OCI-LY1 (cell line): ENCODE results near the gene AIMP1.
"Not testable (repeated sequence)": the region's sequence is repeated elsewhere in the genome, so short reads cannot be mapped to it uniquely, and the experiment has no call there.

Experiments
- H2AFZ ChIP-seq: fragments of 200-600 bp; sonication (generic), shearing (Covaris generic); 2 replicates; pipeline ENCODE4 v1.6.0; 2014; ENCODE audit warnings: antibody characterized with exemption, mild to moderate bottlenecking, low read length
- H3F3A ChIP-seq: fragments of 200-600 bp; sonication (generic), shearing (Covaris generic); 2 replicates; pipeline ENCODE4 v1.6.0; 2014; ENCODE audit warnings: mild to moderate bottlenecking, antibody characterized with exemption, low read length, moderate library complexity; ENCODE audit not compliant: insufficient read depth
- H3K27ac ChIP-seq: fragments of 200-600 bp; sonication (generic); 2 replicates; pipeline ENCODE4 v1.5.1; 2014; ENCODE audit warnings: low read length, mixed run types, mild to moderate bottlenecking, low read depth; ENCODE audit not compliant: poor library complexity, severe bottlenecking
- H3K27me3 ChIP-seq: fragments of 200-600 bp; sonication (generic); 2 replicates; pipeline ENCODE4 v1.6.0; 2014; ENCODE audit warnings: antibody characterized with exemption, mild to moderate bottlenecking, low read length, moderate library complexity; ENCODE audit not compliant: insufficient read depth
- H3K36me3 ChIP-seq: fragments of 200-600 bp; sonication (generic); 2 replicates; pipeline ENCODE4 v1.6.1; 2014; ENCODE audit warnings: mild to moderate bottlenecking, antibody characterized with exemption, low read length, moderate library complexity, mixed read lengths; ENCODE audit not compliant: insufficient read depth
- H3K4me1 ChIP-seq: fragments of 200-600 bp; sonication (generic); 2 replicates; pipeline ENCODE4 v1.5.1; 2014; ENCODE audit warnings: mild to moderate bottlenecking, low read length, moderate library complexity; ENCODE audit not compliant: insufficient read depth, severe bottlenecking
- H3K4me2 ChIP-seq: fragments of 200-600 bp; sonication (generic), shearing (Covaris generic); 2 replicates; pipeline ENCODE4 v1.6.1; 2014; ENCODE audit warnings: low read length
- H3K4me3 ChIP-seq: fragments of 200-600 bp; sonication (generic); 2 replicates; pipeline ENCODE4 v1.5.1; 2014; ENCODE audit warnings: low read length, low read depth, mild to moderate bottlenecking, mixed read lengths; ENCODE audit not compliant: poor library complexity, severe bottlenecking
- H3K79me2 ChIP-seq: fragments of 200-600 bp; shearing (Covaris generic); 2 replicates; pipeline ENCODE4 v1.6.1; 2016; ENCODE audit warnings: mixed run types, low read length, mixed read lengths; ENCODE audit not compliant: insufficient read depth
- H3K9ac ChIP-seq: fragments of 200-600 bp; sonication (generic), shearing (Covaris generic); 2 replicates; pipeline ENCODE4 v1.6.1; 2014; ENCODE audit warnings: mild to moderate bottlenecking, low read length, mixed read lengths
- H3K9me2 ChIP-seq: fragments of 200-600 bp; sonication (generic), shearing (Covaris generic); 2 replicates; pipeline ENCODE4 v1.6.1; 2014; ENCODE audit warnings: low read depth, mild to moderate bottlenecking, low read length, mixed read lengths
- H3K9me3 ChIP-seq: fragments of 200-600 bp; shearing (Covaris generic); 2 replicates; pipeline ENCODE4 v1.6.1; 2014; ENCODE audit warnings: low read length, mixed read lengths
- H4K20me1 ChIP-seq: fragments of 200-600 bp; sonication (generic), shearing (Covaris generic); 2 replicates; pipeline ENCODE4 v1.6.0; 2016; ENCODE audit warnings: mild to moderate bottlenecking, low read length; ENCODE audit not compliant: insufficient read depth
- CTCF ChIP-seq: fragments of 200-600 bp; sonication (generic), shearing (Covaris generic); IDR thresholded peaks from 2 replicates; pipeline ENCODE4 v1.5.1; 2017; ENCODE audit warnings: mild to moderate bottlenecking, antibody characterized with exemption, low read length, moderate library complexity, mixed read lengths
- EZH2 ChIP-seq: fragments of 200-600 bp; sonication (generic), shearing (Covaris generic); IDR thresholded peaks from 2 replicates; pipeline ENCODE4 v1.8.0; 2017; ENCODE audit warnings: borderline replicate concordance, mixed run types, mild to moderate bottlenecking, antibody characterized with exemption, low read length, moderate library complexity, mixed read lengths

The AIMP1 gene

GRCh38 chr4:106385853-106386393, 69.6 kb downstream of the AIMP1 start:
- H3K36me3 ChIP-seq: no peaks in the 10 kb centered on the region
- no peaks in the 10 kb centered on the region for H3K9me2 ChIP-seq
- no peaks in the 10 kb centered on the region for H3K27me3 ChIP-seq
- no peaks in the 10 kb centered on the region for H3K4me1 ChIP-seq
- H3K4me2 ChIP-seq: no peak overlapping the region
- TF ChIP-seq CTCF: no peak
- TF ChIP-seq EZH2: no peak
- H3F3A ChIP-seq: no peaks in the 10 kb centered on the region
- no peak overlapping the region for H3K27ac ChIP-seq
- H4K20me1 ChIP-seq: no peaks in the 10 kb centered on the region
- H2AFZ ChIP-seq: no peak overlapping the region
- no peak overlapping the region for H3K9ac ChIP-seq
- no peaks in the 10 kb centered on the region for H3K9me3 ChIP-seq
- H3K79me2 ChIP-seq: no peaks in the 10 kb centered on the region
- no peak overlapping the region for H3K4me3 ChIP-seq

GRCh38 chr4:106395582-106395981, 79.2 kb downstream of the AIMP1 start:
- H3K4me2 ChIP-seq: no peak overlapping the region
- H3K79me2 ChIP-seq: no peaks in the 10 kb centered on the region
- no peaks in the 10 kb centered on the region for H3K9me2 ChIP-seq
- no peaks in the 10 kb centered on the region for H3K27me3 ChIP-seq
- H4K20me1 ChIP-seq: no peaks in the 10 kb centered on the region
- no peaks in the 10 kb centered on the region for H3K36me3 ChIP-seq
- no peaks in the 10 kb centered on the region for H3K4me1 ChIP-seq
- no peak overlapping the region for H2AFZ ChIP-seq
- no peaks in the 10 kb centered on the region for H3K9me3 ChIP-seq
- H3K27ac ChIP-seq: no peak overlapping the region
- no peak overlapping the region for H3K9ac ChIP-seq
- TF ChIP-seq CTCF (no peak), EZH2 (no peak)
- H3F3A ChIP-seq: no peaks in the 10 kb centered on the region
- H3K4me3 ChIP-seq: no peak overlapping the region

DNA sequence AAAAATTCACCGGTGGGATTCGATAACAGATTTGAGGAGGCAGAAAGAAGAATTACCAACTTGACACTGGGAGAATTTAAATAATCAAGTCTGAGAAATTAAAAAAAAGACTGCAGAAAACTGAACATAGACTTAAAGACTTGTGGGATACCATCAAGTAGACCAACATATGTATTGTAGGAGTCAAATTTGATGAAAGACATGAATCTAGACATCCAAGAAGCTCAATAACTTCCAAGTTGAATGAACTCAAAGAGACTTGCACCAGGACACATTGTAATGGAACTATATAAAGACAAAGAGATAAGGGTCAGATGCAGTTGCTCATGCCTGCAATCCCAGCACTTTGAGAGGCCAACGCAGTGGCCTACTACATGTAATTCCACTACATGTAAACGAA, 82.5 kb downstream of the AIMP1 start:
- H3K9me3 ChIP-seq, H3K9me2 ChIP-seq, H4K20me1 ChIP-seq, H3K4me2 ChIP-seq, H3K27me3 ChIP-seq, H3F3A ChIP-seq, H2AFZ ChIP-seq, H3K79me2 ChIP-seq, H3K4me3 ChIP-seq, H3K36me3 ChIP-seq, H3K27ac ChIP-seq, H3K4me1 ChIP-seq, H3K9ac ChIP-seq: not testable (repeated sequence)
